ENCODE measurements around the gene MUCL3.
"Not testable (repeated sequence)": the region's sequence is repeated elsewhere in the genome, so short reads cannot be mapped to it uniquely, and the experiment has no call there.

MUCL3 gene

DNA sequence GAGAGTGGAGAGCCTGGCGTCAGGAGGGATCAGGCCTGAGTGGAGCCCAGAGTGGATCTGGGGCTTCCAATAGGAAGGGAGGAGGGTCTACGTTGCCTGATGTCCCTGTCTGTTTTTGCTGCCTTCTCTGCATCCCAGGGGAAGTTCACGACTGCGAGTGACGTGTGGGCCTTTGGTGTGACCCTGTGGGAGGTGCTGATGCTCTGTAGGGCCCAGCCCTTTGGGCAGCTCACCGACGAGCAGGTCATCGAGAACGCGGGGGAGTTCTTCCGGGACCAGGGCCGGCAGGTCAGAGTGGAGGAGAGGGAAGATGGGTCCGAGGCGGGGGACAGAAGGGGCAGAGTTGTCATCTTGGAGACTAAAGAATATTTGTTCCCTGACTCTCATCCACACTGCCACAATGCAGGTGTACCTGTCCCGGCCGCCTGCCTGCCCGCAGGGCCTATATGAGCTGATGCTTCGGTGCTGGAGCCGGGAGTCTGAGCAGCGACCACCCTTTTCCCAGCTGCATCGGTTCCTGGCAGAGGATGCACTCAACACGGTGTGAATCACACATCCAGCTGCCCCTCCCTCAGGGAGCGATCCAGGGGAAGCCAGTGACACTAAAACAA, 41.9 kb upstream of the MUCL3 start:
- H3K4me1 ChIP-seq (ENCODE audit: control insufficient read depth, insufficient read depth, low read length) = no peaks in the 10 kb centered on the region
- H3K27me3 ChIP-seq (ENCODE audit: control insufficient read depth, insufficient read depth, low read length) = no peaks in the 10 kb centered on the region
- H3K9me3 ChIP-seq (replicated peaks; ENCODE audit: low read length) = no peaks in the 10 kb centered on the region
- H3K4me3 ChIP-seq (ENCODE audit: low read length) = no peak overlapping the region
- no peak overlapping the region for H3K4me2 ChIP-seq (ENCODE audit: low read length)
- H3K36me3 ChIP-seq (ENCODE audit: insufficient read depth, low read length) = peaks cover 21% of the 10 kb centered on the region
- no peak overlapping the region for H3K9ac ChIP-seq (ENCODE audit: low read depth, low read length)

DNA sequence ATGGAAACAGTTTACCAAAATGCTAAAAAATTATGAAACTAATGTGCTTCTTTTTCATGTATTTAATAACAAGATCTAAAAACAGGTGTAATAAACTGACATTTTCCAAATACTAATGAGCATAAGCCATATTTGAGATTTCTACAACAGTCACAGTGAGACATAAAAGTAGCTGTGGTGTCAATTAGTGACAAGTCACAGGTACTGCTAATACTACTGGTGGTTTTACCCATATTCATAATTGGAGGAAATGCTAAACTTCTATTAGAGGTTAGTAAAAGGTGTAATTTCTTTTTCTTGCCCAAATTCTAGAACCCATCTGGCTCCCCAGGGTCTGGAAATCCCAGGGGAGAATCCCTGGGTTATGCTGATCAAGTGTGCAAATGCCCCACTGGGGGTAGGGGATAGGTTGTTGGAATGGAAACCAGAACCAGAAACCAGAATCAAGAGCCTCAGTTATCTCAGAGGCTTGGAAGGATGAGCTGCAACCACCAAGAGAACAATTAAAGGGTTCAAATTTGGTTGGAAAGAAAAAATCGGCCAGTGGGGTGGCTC, 39.8 kb upstream of the MUCL3 start:
- Histone ChIP-seq H3K9me3 (replicated peaks; ENCODE audit: low read length) (no peaks in the 10 kb centered on the region), H3K4me3 (ENCODE audit: low read length) (no peak overlapping the region), H3K27me3 (ENCODE audit: control insufficient read depth, insufficient read depth, low read length) (no peaks in the 10 kb centered on the region), H3K9ac (ENCODE audit: low read depth, low read length) (no peak overlapping the region), H3K4me1 (ENCODE audit: control insufficient read depth, insufficient read depth, low read length) (no peaks in the 10 kb centered on the region), H3K4me2 (ENCODE audit: low read length) (no peak overlapping the region), H3K36me3 (ENCODE audit: insufficient read depth, low read length) (peaks cover 14% of the 10 kb centered on the region)

DNA sequence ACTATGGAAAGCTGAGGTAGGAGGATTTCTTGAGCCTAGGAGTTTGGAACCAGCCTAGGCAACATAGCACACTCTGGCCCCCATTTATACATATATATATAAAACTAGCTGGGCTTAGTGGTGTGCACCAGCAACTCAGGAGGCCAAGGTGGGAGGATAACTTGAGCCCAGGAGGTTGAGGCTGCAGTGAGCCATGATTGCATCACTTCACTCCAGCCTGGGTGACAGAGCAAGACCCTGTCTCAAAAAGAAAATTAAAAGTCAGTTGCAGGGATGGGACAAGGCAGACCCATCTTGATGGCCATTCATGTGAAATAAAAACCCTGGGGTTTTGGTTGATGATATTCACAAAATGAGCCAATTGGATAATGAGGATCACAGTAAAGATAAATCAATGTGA, 39.3 kb upstream of the MUCL3 start:
- Histone ChIP-seq H3K9me3 (replicated peaks; ENCODE audit: low read length) (no peaks in the 10 kb centered on the region), H3K27me3 (ENCODE audit: control insufficient read depth, insufficient read depth, low read length) (no peaks in the 10 kb centered on the region), H3K4me1 (ENCODE audit: control insufficient read depth, insufficient read depth, low read length) (no peaks in the 10 kb centered on the region), H3K9ac (ENCODE audit: low read depth, low read length) (no peak overlapping the region), H3K4me2 (ENCODE audit: low read length) (no peak overlapping the region), H3K36me3 (ENCODE audit: insufficient read depth, low read length) (peaks cover 14% of the 10 kb centered on the region), H3K4me3 (ENCODE audit: low read length) (no peak overlapping the region)

DNA sequence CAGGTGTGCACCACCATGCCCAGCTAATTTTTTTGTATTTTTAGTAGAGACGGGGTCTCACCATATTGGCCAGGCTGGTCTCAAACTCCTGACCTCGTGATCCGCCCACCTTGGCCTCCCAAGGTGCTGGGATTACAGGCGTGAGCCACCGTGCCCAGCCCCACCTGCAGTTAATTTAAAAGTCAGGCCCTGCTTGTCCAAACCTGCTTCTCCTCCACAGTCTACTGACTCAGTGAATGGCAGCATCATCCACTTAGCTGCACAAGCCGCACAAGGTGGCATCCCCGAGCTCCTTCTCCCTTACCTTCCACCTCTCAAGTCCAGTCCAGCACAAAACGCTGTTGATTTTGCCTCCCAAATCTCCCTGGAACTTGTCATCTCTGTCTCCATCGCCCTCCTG, 38.6 kb upstream of the MUCL3 start:
- H3K4me1 ChIP-seq (ENCODE audit: control insufficient read depth, insufficient read depth, low read length); H3K27me3 ChIP-seq (ENCODE audit: control insufficient read depth, insufficient read depth, low read length); H3K9me3 ChIP-seq (replicated peaks; ENCODE audit: low read length); H3K4me3 ChIP-seq (ENCODE audit: low read length); H3K4me2 ChIP-seq (ENCODE audit: low read length); H3K9ac ChIP-seq (ENCODE audit: low read depth, low read length): not testable (repeated sequence)
- peaks cover 10% of the 10 kb centered on the region for H3K36me3 ChIP-seq (ENCODE audit: insufficient read depth, low read length)

DNA sequence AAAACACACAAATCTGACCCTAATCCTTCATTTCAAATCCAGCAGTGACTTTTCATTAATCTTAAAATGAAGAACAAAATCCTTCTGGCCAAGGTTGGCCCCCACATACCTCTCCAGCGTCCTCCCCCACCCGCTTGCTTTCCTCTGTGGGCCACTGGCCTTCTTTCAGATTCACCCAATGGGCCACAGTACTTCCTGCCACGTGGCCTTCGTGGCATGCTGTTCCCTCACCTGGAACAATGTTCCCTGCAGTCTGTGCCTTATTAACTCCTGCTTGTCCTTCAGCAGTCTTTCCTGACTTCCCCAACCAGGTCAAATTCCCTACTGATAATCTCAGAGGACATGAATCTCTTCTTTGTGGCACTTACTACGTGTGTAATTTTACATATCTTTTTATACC, 38.1 kb upstream of the MUCL3 start:
- Histone ChIP-seq H3K4me3 (ENCODE audit: low read length) (no peak overlapping the region), H3K9ac (ENCODE audit: low read depth, low read length) (no peak overlapping the region), H3K4me2 (ENCODE audit: low read length) (no peak overlapping the region), H3K9me3 (replicated peaks; ENCODE audit: low read length) (no peaks in the 10 kb centered on the region), H3K27me3 (ENCODE audit: control insufficient read depth, insufficient read depth, low read length) (no peaks in the 10 kb centered on the region), H3K4me1 (ENCODE audit: control insufficient read depth, insufficient read depth, low read length) (no peaks in the 10 kb centered on the region), H3K36me3 (ENCODE audit: insufficient read depth, low read length) (peaks cover 5% of the 10 kb centered on the region)

DNA sequence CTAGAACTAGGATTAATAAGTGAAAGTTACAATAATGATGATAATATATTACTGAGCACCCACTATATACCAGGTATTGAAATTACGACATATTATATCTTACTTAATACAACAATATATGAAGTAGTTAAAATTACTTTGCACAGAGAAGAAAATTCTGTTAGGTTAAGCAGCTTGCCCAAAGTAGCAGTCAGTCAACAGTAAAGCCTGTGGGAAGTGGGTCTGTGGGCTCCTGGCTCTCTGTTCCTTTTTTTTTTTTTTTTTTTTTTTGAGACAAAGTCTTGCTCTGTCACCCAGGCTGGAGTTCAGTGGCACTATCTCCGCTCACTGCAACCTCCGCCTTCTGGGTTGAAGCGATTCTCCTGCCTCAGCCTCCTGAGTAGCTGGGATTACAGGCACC, 37.5 kb upstream of the MUCL3 start:
- Histone ChIP-seq H3K36me3 (ENCODE audit: insufficient read depth, low read length) (peaks cover under 1% of the 10 kb centered on the region), H3K4me2 (ENCODE audit: low read length) (no peak overlapping the region), H3K9ac (ENCODE audit: low read depth, low read length) (no peak overlapping the region)

DNA sequence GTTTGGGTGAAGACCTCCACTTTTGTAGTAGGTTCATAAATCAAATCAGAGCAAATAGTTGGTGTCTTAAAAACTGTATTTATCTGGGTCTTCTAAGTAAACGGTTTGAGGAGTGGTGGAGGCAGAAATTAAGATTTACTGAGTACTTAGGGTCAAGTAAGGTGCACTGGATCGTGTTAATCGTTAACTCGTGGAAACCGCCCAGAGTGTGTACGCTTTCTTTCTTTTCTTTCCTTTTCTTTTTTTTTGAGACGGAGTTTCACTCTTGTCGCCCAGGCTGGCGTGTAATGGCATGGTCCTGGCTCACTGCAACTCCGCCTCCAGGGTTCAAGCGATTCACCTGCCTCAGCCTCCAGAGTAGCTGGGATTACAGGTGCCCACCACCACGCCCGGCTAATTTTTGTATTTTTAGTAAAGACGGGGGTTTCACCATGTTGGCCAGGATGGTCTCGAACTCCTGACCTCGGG, 33.4 kb upstream of the MUCL3 start:
- H3K9me3 ChIP-seq (replicated peaks; ENCODE audit: low read length); H3K27me3 ChIP-seq (ENCODE audit: control insufficient read depth, insufficient read depth, low read length); H3K4me1 ChIP-seq (ENCODE audit: control insufficient read depth, insufficient read depth, low read length): not testable (repeated sequence)
- H3K9ac ChIP-seq (ENCODE audit: low read depth, low read length) = peak overlapping the region; percentile 45
- H3K4me3 ChIP-seq (ENCODE audit: low read length) = peak overlapping the region; percentile 91
- H3K4me2 ChIP-seq (ENCODE audit: low read length) = peak overlapping the region; percentile 73
- peaks cover 15% of the 10 kb centered on the region for H3K36me3 ChIP-seq (ENCODE audit: insufficient read depth, low read length)

More for the DNA sequence above, 37.5 kb upstream of the MUCL3 start:
- H3K4me3 ChIP-seq (ENCODE audit: low read length) = no peak overlapping the region
- no peaks in the 10 kb centered on the region for H3K9me3 ChIP-seq (replicated peaks; ENCODE audit: low read length)
- no peaks in the 10 kb centered on the region for H3K4me1 ChIP-seq (ENCODE audit: control insufficient read depth, insufficient read depth, low read length)
- no peaks in the 10 kb centered on the region for H3K27me3 ChIP-seq (ENCODE audit: control insufficient read depth, insufficient read depth, low read length)

DNA sequence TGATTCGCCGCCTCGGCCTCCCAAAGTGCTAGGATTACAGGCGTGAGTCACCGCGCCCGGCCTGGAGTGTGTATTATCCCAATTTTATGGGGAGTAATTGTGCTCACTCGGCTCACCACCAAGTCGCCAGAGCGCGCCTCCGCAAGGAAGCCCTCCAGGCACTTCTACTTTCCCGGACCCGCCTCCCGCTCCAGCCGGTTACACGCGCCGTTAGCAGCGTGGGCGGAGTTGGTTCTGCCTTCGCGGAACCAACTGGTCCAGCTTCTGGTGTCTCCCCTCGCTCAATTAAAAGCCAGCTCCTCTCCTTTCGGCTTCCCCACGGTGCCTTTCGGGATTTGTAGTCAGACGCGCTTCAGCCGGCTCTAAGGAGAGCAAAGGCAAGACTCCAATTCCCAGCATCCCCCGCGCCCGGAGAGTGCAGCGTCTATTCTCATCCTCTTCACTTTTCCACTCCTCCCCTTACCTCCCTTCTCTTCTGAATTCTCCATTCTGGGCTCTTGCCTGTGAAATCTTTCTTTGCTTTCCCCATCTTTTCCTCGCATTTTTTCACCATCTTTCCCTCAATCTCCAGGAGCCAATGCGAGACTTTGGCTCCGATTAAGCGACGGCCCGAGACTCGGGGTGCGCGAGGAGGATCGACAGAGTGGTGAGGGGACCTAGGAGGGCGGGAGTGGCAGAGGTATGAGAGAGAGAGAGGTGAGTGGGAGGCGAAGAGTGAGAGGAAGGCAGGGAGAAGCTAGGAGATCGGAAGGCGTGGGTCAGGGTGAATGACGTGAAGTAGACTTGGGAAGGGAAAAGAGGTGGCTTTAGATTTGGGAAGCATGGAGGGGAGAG, 32.8 kb upstream of the MUCL3 start, which contains the start of gene GTF2H4:
Gene GTF2H4, plus strand, starts transcription at position 450 of the 834 bp plus-strand sequence.
- Histone ChIP-seq H3K27me3 (ENCODE audit: control insufficient read depth, insufficient read depth, low read length) (no peaks in the 10 kb centered on the region), H3K9ac (ENCODE audit: low read depth, low read length) (peak within 1 kb of the TSS; percentile 91), H3K4me1 (ENCODE audit: control insufficient read depth, insufficient read depth, low read length) (peaks cover 9% of the 10 kb centered on the region), H3K9me3 (replicated peaks; ENCODE audit: low read length) (no peaks in the 10 kb centered on the region), H3K4me2 (ENCODE audit: low read length) (peak within 1 kb of the TSS; percentile 78), H3K4me3 (ENCODE audit: low read length) (peak within 1 kb of the TSS; percentile 91), H3K36me3 (ENCODE audit: insufficient read depth, low read length) (peaks cover 18% of the 10 kb centered on the region)

DNA sequence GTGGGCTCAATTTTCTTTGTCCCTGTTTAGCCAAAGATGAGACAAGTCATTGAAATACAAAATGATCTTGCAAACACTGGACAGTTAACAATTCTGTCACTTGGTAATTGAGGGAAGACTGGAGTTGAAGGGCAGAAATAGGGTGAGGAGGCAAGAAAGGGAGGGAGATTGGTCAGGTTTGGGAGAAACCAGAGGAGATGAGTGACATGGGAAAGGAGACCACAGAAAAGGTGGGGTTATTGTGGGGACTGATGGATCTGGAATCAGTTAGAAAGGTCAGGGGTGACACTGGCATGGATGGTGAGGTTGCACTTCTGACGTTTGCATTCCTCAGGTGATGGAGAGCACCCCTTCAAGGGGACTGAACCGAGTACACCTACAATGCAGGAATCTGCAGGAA, 32.1 kb upstream of the MUCL3 start:
- peaks cover 18% of the 10 kb centered on the region for H3K36me3 ChIP-seq (ENCODE audit: insufficient read depth, low read length)
- no peaks in the 10 kb centered on the region for H3K9me3 ChIP-seq (replicated peaks; ENCODE audit: low read length)
- peak overlapping the region; percentile 91 for H3K9ac ChIP-seq (ENCODE audit: low read depth, low read length)
- H3K4me1 ChIP-seq (ENCODE audit: control insufficient read depth, insufficient read depth, low read length) = peaks cover 12% of the 10 kb centered on the region
- H3K4me3 ChIP-seq (ENCODE audit: low read length) = peak overlapping the region; percentile 91
- no peaks in the 10 kb centered on the region for H3K27me3 ChIP-seq (ENCODE audit: control insufficient read depth, insufficient read depth, low read length)
- H3K4me2 ChIP-seq (ENCODE audit: low read length) = peak overlapping the region; percentile 78

DNA sequence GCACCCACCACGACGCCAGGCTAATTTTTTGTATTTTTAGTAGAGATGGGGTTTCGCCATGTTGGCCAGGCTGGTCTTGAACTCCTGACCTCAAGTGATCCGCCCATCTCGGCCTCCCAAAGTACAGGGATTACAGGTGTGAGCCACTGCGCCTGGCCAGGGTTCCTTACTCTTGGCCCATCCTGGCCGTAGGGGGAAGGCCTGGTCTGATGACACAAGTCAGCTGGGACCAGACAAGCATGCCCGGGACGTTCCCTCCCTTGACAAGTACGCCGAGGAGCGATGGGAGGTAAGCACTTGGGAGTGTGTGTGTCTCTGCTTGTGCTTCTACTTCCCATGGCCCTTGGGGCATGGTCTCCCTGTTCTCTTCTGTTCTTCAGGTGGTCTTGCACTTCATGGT, 30.3 kb upstream of the MUCL3 start:
- not testable (repeated sequence) for H3K4me2 ChIP-seq (ENCODE audit: low read length); H3K9ac ChIP-seq (ENCODE audit: low read depth, low read length); H3K27me3 ChIP-seq (ENCODE audit: control insufficient read depth, insufficient read depth, low read length); H3K9me3 ChIP-seq (replicated peaks; ENCODE audit: low read length); H3K4me3 ChIP-seq (ENCODE audit: low read length)
- peaks cover 29% of the 10 kb centered on the region for H3K4me1 ChIP-seq (ENCODE audit: control insufficient read depth, insufficient read depth, low read length)
- H3K36me3 ChIP-seq (ENCODE audit: insufficient read depth, low read length) = peaks cover 18% of the 10 kb centered on the region

DNA sequence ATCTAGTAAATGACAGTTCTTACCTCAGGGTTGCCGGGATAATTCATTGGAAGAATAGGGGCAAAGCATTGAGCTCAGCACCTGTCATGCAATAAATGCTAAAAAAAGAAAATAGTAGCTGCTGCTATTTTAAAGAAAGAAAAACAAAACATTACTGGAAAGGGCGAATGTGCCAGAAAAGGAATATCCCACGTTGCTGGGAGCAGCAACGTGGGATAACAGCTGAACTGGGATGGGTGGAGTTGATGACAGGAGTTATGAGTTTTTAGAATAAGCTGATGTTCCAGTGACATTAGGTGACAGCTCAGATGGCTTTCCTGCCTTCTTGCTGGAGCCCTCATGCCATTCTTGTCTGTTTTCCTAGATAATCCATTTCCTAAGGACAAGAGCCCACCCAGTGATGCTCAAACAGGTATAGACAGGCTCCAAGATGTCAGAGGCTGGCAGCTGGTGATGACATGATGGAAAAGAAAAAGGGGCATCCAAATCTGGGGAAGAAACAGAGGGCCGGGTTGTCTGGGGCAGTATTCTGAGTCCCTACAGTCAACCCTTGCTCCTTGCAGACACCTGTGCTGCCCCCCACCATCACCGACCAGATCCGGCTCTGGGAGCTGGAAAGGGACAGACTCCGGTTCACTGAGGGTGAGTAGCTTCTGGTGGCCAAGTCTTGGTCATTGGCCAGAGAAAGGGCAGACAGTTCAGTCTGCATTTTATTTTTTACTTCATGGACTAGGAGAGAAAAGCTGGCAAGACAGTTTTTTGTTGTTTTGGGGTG, 27.8 kb upstream of the MUCL3 start:
- Histone ChIP-seq H3K4me3 (ENCODE audit: low read length) (no peak overlapping the region), H3K9me3 (replicated peaks; ENCODE audit: low read length) (no peaks in the 10 kb centered on the region), H3K9ac (ENCODE audit: low read depth, low read length) (peak overlapping the region; percentile 95), H3K36me3 (ENCODE audit: insufficient read depth, low read length) (peaks cover 33% of the 10 kb centered on the region), H3K27me3 (ENCODE audit: control insufficient read depth, insufficient read depth, low read length) (no peaks in the 10 kb centered on the region), H3K4me1 (ENCODE audit: control insufficient read depth, insufficient read depth, low read length) (peaks cover 33% of the 10 kb centered on the region), H3K4me2 (ENCODE audit: low read length) (no peak overlapping the region)

All from skeletal muscle satellite cell (primary cell).